Stimulated activated CD8-positive, alpha-beta memory T cell treated with anti-CD3 and anti-CD28 coated beads, Interleukin-4, amount 100 ng/mL, for 1 hour (primary cell): Measurements from ENCODE around the gene ASPDH.

Experiments used
- DNase-seq, 2 donors: peaks; one replicate each; pipeline ENCODE4 v3.0.0-alpha.2; 2020; ENCODE audit warnings: low read depth in 2 of 2, low spot score in 1 of 2

ASPDH gene

GRCh38 chr19:50513746-50514345, at the start of gene ASPDH:
TSS of gene ASPDH (minus strand) at chr19:50513913. CDS start at chr19:50513823, 90 bp downstream.
- DNase-seq, result no peak

GRCh38 chr19:50562996-50563395, 49.3 kb upstream of the ASPDH start:
- DNase-seq, result no peak

- no peak for DNase-seq
Measured at GRCh38 chr19:50562329-50562728, 48.6 kb upstream of the ASPDH start.

- DNase-seq, result no peak
Measured at GRCh38 chr19:50559636-50560035, 45.9 kb upstream of the ASPDH start.

- no peak for DNase-seq
Measured at GRCh38 chr19:50558449-50558848, 44.7 kb upstream of the ASPDH start.

GRCh38 chr19:50558039-50558438, 44.3 kb upstream of the ASPDH start:
- DNase-seq, result no peak

- no peak for DNase-seq
Measured at GRCh38 chr19:50557009-50557613, 43.4 kb upstream of the ASPDH start.

GRCh38 chr19:50556282-50557008, 42.7 kb upstream of the ASPDH start:
- DNase-seq, result peak; percentile 36 to 47

GRCh38 chr19:50555450-50556281, 42.0 kb upstream of the ASPDH start:
- no peak for DNase-seq

GRCh38 chr19:50555033-50555432, 41.3 kb upstream of the ASPDH start:
- no peak for DNase-seq

- no peak for DNase-seq
Measured at GRCh38 chr19:50554212-50554611, 40.5 kb upstream of the ASPDH start.

- DNase-seq, result no peak
Measured at GRCh38 chr19:50553134-50553703, 39.5 kb upstream of the ASPDH start.

GRCh38 chr19:50552540-50552939, 38.8 kb upstream of the ASPDH start:
- no peak for DNase-seq

GRCh38 chr19:50551715-50552187, 38.0 kb upstream of the ASPDH start:
- no peak for DNase-seq

GRCh38 chr19:50551034-50551714, 37.5 kb upstream of the ASPDH start:
- DNase-seq, result no peak

GRCh38 chr19:50550594-50550966, 36.9 kb upstream of the ASPDH start:
- no peak for DNase-seq

- DNase-seq, result no peak
Measured at GRCh38 chr19:50549927-50550593, 36.3 kb upstream of the ASPDH start.

- no peak for DNase-seq
Measured at GRCh38 chr19:50549059-50549926, 35.6 kb upstream of the ASPDH start.
